SKM-1 treated with dmso at 0.1 percent for 144 hours (cell line): Measurements from ENCODE around the gene CLDN9.

Source experiments
- DNase-seq: peaks from one replicate; lab custom pipeline; 2025; ENCODE audit not compliant: unreplicated experiment; lab: John Stamatoyannopoulos, UW

CLDN9 gene

DNA sequence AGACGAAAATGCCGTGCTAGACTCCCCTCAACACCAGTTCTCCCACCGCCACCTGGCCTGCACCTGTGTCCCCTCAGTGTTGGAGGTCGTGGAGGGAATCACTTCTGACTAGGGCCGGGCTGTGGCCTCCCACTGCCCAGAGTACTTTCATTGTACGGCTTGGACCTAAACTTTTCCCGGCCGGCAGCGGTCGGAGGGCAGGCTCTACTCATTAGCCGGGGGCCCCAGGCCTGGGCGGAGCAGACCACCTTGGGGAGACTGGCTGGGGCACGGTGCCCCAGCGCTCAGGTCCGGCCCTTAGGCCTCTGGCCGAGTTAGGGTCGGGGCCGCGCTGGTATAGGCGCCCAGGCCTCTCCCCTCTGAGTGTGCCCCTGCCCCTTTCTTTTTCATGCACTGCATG is 4.6 kb downstream of the CLDN9 start:
- DNase-seq: no peak

DNA sequence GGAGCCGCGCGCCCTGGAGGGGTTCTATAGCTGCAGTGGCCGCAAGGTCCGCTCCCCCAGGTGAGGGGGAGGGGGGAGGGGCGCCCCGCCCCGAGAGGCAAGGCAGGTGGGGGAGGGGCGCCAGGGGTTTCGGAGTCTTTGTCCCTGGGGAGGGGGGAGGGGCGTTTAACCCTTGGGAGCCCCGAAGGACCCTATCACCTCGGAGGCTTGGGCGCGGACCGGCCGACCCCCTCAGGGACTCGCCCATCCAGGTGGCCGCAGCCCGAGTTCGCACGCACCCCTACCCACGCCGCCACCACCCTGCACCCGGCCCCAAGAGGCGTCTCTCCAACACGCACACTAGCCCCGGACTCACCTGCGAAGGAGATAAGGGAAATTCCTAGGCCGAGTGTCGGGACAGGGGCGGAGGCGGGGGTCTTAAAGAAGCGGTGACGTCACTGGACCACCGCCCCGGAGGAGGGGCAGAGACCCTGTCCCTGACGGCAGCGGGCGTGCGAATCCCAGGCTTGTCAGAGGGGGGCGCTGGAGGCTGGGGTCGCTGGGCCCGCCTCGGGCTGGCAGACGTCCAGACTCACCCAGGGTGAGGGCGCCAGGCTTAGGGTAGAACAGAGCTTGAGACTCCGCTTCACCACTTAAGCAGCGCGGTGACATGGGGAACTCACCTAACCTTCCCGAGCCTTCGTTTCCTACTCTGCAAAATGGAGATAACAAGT is 5.2 kb downstream of the CLDN9 start, which contains the start of gene CLDN6:
Gene CLDN6 (minus strand): TSS at position 390 of the 713 bp plus-strand sequence. CDS start 2,162 bp downstream, outside the sequence.
- DNase-seq: no peak

DNA sequence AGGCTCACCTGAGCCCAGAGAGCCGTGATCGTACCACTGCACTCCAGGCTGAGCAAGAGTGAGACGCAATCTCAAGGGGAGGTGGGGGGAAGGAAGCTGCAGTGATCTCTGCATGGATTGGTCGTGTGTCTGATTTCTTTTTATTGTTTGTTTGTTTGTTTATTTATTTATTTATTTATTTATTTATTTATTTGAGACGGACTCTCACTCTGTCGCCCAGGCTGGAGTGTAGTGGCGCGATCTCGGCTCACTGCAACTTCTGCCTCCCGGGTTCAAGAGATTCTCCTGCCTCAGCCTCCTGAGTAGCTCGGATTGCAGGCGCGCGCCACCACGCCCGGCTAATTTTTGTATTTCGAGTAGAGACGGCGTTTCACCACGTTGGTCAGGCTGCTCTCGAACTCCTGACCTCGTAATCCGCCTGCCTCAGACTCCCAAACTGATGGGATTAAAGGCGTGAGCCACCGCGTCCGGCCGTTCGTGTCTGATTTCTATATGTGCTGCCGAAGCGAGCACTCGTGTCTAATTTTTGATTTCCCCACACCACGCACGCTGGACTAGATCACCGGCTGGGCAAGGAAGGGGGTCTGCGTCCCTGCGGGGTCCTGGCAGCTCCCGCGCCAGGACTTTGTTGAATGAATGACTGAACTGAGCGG is 7.0 kb downstream of the CLDN9 start:
- DNase-seq: no peak

- peak; percentile 70 for DNase-seq
Measured at GRCh38 chr16:3020247-3020603, 7.5 kb downstream of the CLDN9 start, which contains the start of gene TNFRSF12A. TSS of gene TNFRSF12A (plus strand) at chr16:3020368. CDS start at chr16:3020398, 30 bp downstream.

DNA sequence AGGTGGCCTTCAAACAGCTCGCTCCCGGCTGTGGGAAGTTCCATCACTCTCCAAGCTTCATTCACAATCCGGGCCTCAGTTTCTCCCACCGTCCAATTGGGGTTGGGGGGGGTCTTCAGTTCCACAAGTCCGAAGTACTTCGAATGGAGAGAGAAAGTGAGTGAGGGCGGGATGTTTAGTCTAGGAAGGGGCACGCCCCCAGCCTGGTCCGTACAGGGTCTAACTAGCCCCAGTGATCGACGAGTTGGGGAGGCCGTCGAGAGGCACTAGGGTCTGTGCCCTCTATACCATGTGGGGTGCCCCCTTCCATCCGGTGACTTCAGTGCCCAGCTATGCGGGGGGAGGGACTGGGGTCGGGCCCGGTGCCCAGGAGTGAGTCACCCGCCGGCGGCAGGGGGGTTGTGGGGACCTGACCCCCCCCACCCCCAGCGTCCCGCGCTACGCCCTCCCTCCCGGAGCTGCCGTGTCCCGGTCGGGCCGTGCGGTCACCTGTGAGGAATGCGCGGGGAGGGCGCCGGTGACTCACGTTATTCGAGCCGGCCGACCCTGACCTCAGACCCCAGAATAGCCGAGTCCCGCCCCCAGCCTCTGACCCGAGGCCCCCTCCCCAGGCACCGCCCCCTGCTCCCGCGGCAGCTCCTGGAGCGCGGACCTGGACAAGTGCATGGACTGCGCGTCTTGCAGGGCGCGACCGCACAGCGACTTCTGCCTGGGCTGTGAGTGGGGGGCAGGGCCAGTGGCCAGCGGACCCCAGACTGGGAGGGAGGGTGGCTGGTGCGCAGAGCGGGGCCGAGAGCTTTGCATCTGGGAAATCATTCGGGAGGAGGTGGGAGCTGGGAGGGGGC is 8.1 kb downstream of the CLDN9 start:
- peak; percentile 35 for DNase-seq

DNA sequence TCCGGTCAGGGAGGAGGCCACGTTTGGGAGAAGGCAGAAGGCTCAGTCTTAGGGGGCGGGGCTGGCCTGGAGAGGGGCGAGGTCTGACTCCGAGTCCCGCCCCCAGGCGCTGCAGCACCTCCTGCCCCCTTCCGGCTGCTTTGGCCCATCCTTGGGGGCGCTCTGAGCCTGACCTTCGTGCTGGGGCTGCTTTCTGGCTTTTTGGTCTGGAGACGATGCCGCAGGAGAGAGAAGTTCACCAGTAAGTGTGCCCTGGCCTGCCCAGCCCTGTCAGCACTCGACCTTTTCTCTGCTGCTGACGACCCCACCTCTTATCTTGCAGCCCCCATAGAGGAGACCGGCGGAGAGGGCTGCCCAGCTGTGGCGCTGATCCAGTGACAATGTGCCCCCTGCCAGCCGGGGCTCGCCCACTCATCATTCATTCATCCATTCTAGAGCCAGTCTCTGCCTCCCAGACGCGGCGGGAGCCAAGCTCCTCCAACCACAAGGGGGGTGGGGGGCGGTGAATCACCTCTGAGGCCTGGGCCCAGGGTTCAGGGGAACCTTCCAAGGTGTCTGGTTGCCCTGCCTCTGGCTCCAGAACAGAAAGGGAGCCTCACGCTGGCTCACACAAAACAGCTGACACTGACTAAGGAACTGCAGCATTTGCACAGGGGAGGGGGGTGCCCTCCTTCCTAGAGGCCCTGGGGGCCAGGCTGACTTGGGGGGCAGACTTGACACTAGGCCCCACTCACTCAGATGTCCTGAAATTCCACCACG is 8.9 kb downstream of the CLDN9 start:
- DNase-seq: peak; percentile 73

DNA sequence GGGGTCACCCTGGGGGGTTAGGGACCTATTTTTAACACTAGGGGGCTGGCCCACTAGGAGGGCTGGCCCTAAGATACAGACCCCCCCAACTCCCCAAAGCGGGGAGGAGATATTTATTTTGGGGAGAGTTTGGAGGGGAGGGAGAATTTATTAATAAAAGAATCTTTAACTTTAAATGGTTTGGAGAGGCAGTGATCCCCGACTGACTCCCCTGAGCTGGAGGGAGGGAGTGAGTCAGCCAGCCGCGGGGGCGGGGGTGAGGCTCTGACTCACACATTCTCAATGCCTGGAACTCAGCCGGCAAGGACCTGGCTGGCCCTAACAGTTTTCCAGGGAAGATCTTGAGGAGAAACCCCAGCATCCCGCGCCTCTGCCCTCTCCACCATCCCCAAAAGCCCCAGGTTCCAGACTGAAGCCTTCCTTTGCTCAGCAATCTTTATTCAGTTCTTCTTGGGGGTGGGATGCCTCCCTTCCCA is 9.5 kb downstream of the CLDN9 start:
- DNase-seq: peak; percentile 49

GRCh38 chr16:3022684-3023414 is 10.1 kb downstream of the CLDN9 start:
- DNase-seq: no peak

DNA sequence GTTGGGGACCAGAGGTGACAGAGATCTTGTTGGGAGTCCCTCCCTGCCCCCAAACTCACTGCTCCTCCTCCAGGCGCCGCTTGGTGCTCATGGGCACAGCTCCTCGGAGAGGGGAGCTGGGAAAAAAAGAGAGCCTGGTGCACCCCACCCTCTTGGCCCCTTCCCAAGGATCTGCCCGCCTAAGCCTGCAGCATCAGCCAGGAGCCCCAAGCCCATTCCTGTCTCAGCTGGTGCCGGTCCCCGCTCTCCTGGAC is 10.6 kb downstream of the CLDN9 start:
- no peak for DNase-seq

- peak; percentile 97 for DNase-seq
Measured at GRCh38 chr16:3023669-3024478, 11.2 kb downstream of the CLDN9 start, which contains the start of the genes HCFC1R1 and THOC6. TSS of gene HCFC1R1 (minus strand) at chr16:3023942. CDS start at chr16:3023941, 1 bp downstream. TSS of gene THOC6 (plus strand) at chr16:3024035. CDS start at chr16:3024327, 292 bp downstream.

GRCh38 chr16:3025032-3026002 is 12.6 kb downstream of the CLDN9 start:
- no peak for DNase-seq

DNA sequence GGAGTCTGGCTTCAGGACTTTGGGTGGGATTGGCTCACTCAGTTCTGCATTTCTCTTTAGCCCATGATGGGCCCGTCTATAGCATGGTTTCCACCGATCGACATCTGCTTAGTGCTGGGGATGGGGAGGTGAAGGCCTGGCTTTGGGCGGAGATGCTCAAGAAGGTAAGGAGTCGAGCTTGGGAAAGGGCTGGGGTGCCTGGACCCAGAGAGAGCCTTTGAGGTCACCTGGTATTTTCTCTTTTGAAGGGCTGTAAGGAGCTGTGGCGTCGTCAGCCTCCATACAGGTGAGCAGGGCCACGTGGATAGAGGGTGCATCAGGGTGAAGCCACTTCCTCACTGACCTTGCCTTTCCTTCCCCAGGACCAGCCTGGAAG is 13.3 kb downstream of the CLDN9 start:
- no peak for DNase-seq

DNA sequence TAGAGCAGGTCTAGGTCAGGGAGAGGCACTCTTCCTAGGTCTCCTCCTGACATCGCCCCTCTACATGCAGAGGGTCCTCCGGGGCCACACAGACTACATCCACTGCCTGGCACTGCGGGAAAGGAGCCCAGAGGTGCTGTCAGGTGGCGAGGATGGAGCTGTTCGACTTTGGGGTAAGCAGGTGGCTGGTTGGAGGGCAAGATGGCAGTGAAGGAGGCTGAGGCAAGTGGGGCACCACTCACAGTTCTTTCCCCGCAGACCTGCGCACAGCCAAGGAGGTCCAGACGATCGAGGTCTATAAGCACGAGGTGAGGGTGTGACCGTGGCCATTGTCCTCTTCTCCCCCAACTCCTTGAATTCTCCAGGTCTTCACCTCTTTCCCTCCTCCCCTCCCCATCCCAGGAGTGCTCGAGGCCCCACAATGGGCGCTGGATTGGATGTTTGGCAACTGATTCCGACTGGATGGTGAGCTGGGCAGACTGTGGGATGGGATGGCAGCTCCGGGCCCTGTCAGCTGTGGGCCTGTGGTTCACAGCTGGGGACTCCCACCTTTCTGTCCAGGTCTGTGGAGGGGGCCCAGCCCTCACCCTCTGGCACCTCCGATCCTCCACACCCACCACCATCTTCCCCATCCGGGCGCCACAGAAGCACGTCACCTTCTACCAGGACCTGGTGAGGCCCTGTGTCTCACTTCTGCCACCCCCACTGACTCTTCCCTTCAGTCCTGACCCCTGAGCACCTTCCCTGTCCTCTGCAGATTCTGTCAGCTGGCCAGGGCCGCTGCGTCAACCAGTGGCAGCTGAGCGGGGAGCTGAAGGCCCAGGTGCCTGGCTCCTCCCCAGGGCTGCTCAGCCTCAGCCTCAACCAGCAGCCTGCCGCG is 14.1 kb downstream of the CLDN9 start:
- DNase-seq: no peak

GRCh38 chr16:3027489-3027795 is 14.7 kb downstream of the CLDN9 start:
- no peak for DNase-seq

- peak; percentile 62 for DNase-seq
Measured at GRCh38 chr16:3027983-3028715, 15.4 kb downstream of the CLDN9 start.

- DNase-seq: no peak
Measured at GRCh38 chr16:3028716-3029319, 16.1 kb downstream of the CLDN9 start.
